Measurements from ENCODE around the gene FASTKD1. TPM values are rescaled to one million over a fixed set of nuclear protein-coding genes. Genes with fewer than 3 reads are reported as not detected.

The FASTKD1 gene
- total RNA-seq, 4 donors from 2014 or later: 8.3 to 15.4 (median 11.0) TPM

DNA sequence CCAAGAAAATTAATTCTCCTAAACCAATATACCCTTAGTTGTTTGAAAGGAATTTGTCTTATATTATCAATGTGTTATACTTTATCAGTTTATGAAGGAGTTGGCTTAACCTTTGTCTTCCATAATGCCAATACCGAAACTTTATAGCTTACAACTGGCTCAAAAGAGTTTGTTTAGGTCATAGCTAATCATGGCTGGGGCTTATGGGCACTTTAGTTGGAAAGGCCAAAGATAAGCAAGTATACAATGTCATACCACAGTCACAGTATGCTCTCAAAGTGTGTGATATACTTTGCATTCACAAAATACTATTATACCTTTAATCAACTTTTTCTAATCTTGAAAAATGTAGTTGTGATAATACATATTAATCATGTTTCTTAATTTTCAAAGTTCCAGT is 61.8 kb downstream of the FASTKD1 start:
- Histone ChIP-seq H3K9me3 (no peaks in the 10 kb centered on the region), H3K36me3 (no peaks in the 10 kb centered on the region), H3K27me3 (no peaks in the 10 kb centered on the region), H3K4me3 (no peak overlapping the region), H3K4me1 (peaks cover 0 to 37% (median 23%) of the 10 kb centered on the region in 4 donors), H3K27ac (replicated peaks in 1 of 4) (no peak overlapping the region)
- DNase-seq (ENCODE audit: extremely low spot score): no peak
- TF ChIP-seq EP300 (IDR thresholded peaks at IDR 0.05) (no peak), POLR2AphosphoS5 (IDR thresholded peaks at IDR 0.05) (no peak), POLR2A (IDR thresholded peaks at IDR 0.05; ENCODE audit: low read depth) (no peak)
- TF ChIP-seq, protein P1, sequence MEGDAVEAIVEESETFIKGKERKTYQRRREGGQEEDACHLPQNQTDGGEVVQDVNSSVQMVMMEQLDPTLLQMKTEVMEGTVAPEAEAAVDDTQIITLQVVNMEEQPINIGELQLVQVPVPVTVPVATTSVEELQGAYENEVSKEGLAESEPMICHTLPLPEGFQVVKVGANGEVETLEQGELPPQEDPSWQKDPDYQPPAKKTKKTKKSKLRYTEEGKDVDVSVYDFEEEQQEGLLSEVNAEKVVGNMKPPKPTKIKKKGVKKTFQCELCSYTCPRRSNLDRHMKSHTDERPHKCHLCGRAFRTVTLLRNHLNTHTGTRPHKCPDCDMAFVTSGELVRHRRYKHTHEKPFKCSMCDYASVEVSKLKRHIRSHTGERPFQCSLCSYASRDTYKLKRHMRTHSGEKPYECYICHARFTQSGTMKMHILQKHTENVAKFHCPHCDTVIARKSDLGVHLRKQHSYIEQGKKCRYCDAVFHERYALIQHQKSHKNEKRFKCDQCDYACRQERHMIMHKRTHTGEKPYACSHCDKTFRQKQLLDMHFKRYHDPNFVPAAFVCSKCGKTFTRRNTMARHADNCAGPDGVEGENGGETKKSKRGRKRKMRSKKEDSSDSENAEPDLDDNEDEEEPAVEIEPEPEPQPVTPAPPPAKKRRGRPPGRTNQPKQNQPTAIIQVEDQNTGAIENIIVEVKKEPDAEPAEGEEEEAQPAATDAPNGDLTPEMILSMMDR (IDR thresholded peaks at IDR 0.05): no peak
- WGBS: 89% methylated on average over 1 of the region's 1 CpG
- intact Hi-C loops (cut with DNase I): no loop called here

DNA sequence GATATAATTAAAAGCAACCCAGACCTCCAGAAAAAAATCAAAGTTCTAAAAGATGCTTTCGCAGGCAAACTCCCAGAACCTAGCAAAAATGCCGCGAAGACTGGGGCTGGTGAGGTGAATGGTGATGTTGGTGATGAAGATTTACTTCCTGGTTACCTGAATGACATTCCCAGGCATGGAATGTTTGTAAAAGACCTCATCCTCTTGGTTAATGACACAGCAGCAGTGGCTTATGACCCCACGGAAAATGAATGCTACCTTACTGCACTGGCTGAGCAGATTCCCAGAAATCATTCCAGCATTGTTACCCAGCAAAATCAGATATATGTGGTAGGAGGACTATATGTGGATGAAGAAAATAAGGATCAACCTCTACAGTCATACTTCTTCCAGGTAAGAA is 63.2 kb downstream of the FASTKD1 start:
- peaks cover 0 to 37% (median 23%) of the 10 kb centered on the region in 4 donors for H3K4me1 ChIP-seq
- DNase-seq (ENCODE audit: extremely low spot score): no peak
- intact Hi-C loops (cut with DNase I): no loop called here
- no peaks in the 10 kb centered on the region for H3K27me3 ChIP-seq
- H3K36me3 ChIP-seq: peaks cover 0 to 4% (median 1%) of the 10 kb centered on the region in 4 donors
- TF ChIP-seq POLR2A (IDR thresholded peaks at IDR 0.05; ENCODE audit: low read depth) (no peak), POLR2AphosphoS5 (IDR thresholded peaks at IDR 0.05) (no peak), EP300 (IDR thresholded peaks at IDR 0.05) (no peak)
- TF ChIP-seq, protein P1 (IDR thresholded peaks at IDR 0.05): no peak
- H3K27ac ChIP-seq (replicated peaks in 1 of 4): no peak overlapping the region
- whole genome bisulfite sequencing: 91% methylated on average over 4 of the region's 4 CpGs
- no peak overlapping the region for H3K4me3 ChIP-seq
- no peaks in the 10 kb centered on the region for H3K9me3 ChIP-seq

DNA sequence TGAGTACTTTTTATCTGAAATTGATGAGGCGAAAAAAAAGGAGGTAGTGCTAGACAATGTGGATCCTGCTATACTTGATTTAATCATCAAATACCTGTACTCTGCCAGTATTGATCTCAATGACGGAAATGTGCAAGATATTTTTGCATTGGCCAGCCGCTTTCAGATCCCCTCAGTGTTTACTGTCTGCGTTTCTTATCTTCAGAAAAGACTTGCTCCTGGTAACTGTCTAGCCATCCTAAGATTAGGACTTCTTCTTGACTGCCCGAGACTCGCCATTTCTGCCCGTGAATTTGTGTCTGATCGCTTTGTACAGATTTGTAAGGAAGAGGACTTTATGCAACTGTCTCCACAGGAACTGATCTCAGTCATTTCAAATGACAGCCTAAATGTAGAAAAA is 63.7 kb downstream of the FASTKD1 start:
- no peak overlapping the region for H3K4me3 ChIP-seq
- peaks cover 0 to 37% (median 23%) of the 10 kb centered on the region in 4 donors for H3K4me1 ChIP-seq
- no peak for DNase-seq (ENCODE audit: extremely low spot score)
- H3K27ac ChIP-seq (replicated peaks in 1 of 4): peak overlapping the region; percentile 56 to 68 (median 64)
- no peaks in the 10 kb centered on the region for H3K9me3 ChIP-seq
- peaks cover 0 to 9% (median 5%) of the 10 kb centered on the region in 4 donors for H3K36me3 ChIP-seq
- 90% methylated on average over 8 of the region's 8 CpGs for WGBS
- H3K27me3 ChIP-seq: no peaks in the 10 kb centered on the region
- intact Hi-C loops (cut with DNase I): no loop called here
- no peak for TF ChIP-seq EP300 (IDR thresholded peaks at IDR 0.05)
- TF ChIP-seq POLR2A (IDR thresholded peaks at IDR 0.05; ENCODE audit: low read depth): no peak
- TF ChIP-seq, protein P1 (IDR thresholded peaks at IDR 0.05): no peak

DNA sequence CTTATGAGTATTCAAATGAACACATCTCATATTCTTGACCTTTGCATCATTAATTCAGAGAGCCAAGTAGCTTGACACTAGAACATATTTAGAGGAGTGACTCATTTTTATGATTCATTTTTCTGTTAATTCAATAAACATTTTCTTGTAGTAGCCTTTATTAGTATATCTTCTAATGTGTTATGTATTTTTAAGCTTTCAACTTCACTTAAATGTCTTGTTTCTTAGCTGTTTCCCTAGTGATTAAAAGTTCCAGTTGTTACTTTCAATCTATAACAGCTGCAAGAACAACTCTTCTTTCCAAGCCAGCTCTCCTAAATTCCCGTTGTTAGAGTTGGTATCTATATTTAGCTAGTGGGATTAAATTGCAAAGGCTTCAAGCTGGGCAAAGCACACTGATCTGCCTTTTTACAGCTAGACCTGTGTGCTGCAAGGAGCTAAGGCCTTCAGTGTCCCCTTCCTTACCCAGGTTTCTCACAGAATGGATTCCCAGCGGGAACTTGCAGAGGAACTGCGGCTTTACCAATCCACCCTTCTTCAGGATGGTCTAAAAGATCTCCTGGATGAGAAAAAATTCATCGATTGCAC is 64.3 kb downstream of the FASTKD1 start, which contains the start of gene KLHL41:
Gene KLHL41 (plus strand): TSS at position 405 of the 588 bp plus-strand sequence. CDS start 77 bp downstream, at position 482.
- peak within 1 kb of the TSS; percentile 56 to 68 (median 64) for H3K27ac ChIP-seq (replicated peaks in 1 of 4)
- 67% methylated on average over 4 of the region's 4 CpGs for WGBS
- H3K4me1 ChIP-seq: peaks cover 0 to 37% (median 23%) of the 10 kb centered on the region in 4 donors
- peaks cover 0 to 15% (median 11%) of the 10 kb centered on the region in 4 donors for H3K36me3 ChIP-seq
- no peaks in the 10 kb centered on the region for H3K27me3 ChIP-seq
- DNase-seq (ENCODE audit: extremely low spot score): no peak
- intact Hi-C loops (cut with DNase I): no loop called here
- H3K9me3 ChIP-seq: no peaks in the 10 kb centered on the region
- peak; percentile 61 for TF ChIP-seq POLR2A (IDR thresholded peaks at IDR 0.05; ENCODE audit: low read depth)
- TF ChIP-seq POLR2AphosphoS5 (IDR thresholded peaks at IDR 0.05): no peak
- H3K4me3 ChIP-seq: no peak within 1 kb of the TSS

DNA sequence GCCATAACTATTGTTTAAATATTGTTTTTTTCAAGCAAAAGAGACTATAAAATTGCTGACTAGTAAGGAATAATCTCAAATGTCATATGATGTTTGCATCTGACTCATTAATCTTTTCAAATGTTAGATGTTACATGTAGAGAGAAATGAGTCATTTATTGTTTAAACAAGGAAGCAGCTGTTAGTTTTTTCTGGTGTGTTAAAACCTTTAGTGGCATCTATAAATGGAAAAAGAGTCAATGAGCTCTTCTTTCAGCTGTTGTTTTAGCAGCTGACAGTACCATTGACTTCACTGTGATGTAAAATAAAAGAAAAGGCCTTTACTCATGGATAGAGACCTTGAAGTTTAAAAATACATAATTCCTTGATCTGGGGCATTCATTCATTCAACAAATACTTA is 66.0 kb downstream of the FASTKD1 start:
- Histone ChIP-seq H3K9me3 (no peaks in the 10 kb centered on the region), H3K36me3 (peaks cover 0 to 25% (median 14%) of the 10 kb centered on the region in 4 donors), H3K4me1 (peaks cover 0 to 34% (median 19%) of the 10 kb centered on the region in 4 donors), H3K27ac (replicated peaks in 1 of 4) (no peak overlapping the region), H3K4me3 (no peak overlapping the region), H3K27me3 (no peaks in the 10 kb centered on the region)
- TF ChIP-seq POLR2AphosphoS5 (IDR thresholded peaks at IDR 0.05) (no peak), EP300 (IDR thresholded peaks at IDR 0.05) (no peak), POLR2A (IDR thresholded peaks at IDR 0.05; ENCODE audit: low read depth) (no peak)
- TF ChIP-seq, protein P1 (IDR thresholded peaks at IDR 0.05): no peak
- DNase-seq (ENCODE audit: extremely low spot score): no peak
- intact Hi-C loops (cut with DNase I): no loop called here
